ENCODE data around the gene NIT1.
A peak's percentile ranks its signal among the peaks of the same experiment; 100 is the strongest.

NIT1 gene

DNA sequence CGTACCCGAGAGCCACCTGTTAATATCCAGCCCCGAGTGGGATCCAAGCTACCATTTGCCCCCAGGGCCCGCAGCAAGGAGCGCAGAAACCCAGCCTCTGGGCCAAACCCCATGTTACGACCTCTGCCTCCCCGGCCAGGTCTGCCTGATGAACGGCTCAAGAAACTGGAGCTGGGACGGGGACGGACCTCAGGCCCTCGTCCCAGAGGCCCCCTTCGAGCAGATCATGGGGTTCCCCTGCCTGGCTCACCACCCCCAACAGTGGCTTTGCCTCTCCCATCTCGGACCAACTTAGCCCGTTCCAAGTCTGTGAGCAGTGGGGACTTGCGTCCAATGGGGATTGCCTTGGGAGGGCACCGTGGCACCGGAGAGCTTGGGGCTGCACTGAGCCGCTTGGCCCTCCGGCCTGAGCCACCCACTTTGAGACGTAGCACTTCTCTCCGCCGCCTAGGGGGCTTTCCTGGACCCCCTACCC lies 42.8 kb downstream of the NIT1 start:
- Histone ChIP-seq H3K9me3 (ENCODE audit: low read length) (no peaks in the 10 kb centered on the region), H3K4me1 (ENCODE audit: insufficient read depth, low read length) (peaks cover 32% of the 10 kb centered on the region), H3K27me3 (ENCODE audit: control insufficient read depth in 1 of 2, insufficient read depth in 2 of 2, low read length in 2 of 2) (no peaks in the 10 kb centered on the region), H3K4me3 (ENCODE audit: low read depth in 1 of 2, low read length in 2 of 2) (peak overlapping the region in 1 of 2 donors; percentile 64), H3K36me3 (ENCODE audit: insufficient read depth, low read length) (peaks cover 55% of the 10 kb centered on the region), H3K27ac (ENCODE audit: low read depth, low read length) (no peak overlapping the region), H3K9ac (ENCODE audit: low read length) (no peak overlapping the region)

GRCh38 chr1:161161652-161162051 lies 43.7 kb downstream of the NIT1 start:
- H3K27me3 ChIP-seq (ENCODE audit: control insufficient read depth in 1 of 2, insufficient read depth in 2 of 2, low read length in 2 of 2) = no peaks in the 10 kb centered on the region
- peaks cover 55% of the 10 kb centered on the region for H3K36me3 ChIP-seq (ENCODE audit: insufficient read depth, low read length)
- no peak overlapping the region for H3K27ac ChIP-seq (ENCODE audit: low read depth, low read length)
- no peak overlapping the region for H3K4me3 ChIP-seq (ENCODE audit: low read depth in 1 of 2, low read length in 2 of 2)
- H3K9me3 ChIP-seq (ENCODE audit: low read length) = no peaks in the 10 kb centered on the region
- peaks cover 32% of the 10 kb centered on the region for H3K4me1 ChIP-seq (ENCODE audit: insufficient read depth, low read length)
- H3K9ac ChIP-seq (ENCODE audit: low read length) = no peak overlapping the region

DNA sequence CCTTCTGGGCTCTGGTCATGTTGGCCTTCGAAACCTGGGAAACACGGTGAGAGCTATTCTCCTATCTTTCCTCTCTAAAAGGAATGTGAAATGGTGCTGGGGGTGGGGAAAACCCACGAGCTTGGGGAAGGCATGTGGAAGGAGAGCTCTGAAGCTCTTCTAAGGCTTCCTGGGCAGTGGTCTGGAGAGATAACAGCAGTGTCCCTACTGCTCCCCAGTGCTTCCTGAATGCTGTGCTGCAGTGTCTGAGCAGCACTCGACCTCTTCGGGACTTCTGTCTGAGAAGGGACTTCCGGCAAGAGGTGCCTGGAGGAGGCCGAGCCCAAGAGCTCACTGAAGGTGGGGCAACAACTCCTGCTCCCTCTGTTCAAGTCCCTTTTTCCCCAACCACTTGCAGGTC lies 44.1 kb downstream of the NIT1 start:
- no peaks in the 10 kb centered on the region for H3K9me3 ChIP-seq (ENCODE audit: low read length)
- H3K27ac ChIP-seq (ENCODE audit: low read depth, low read length) = no peak overlapping the region
- H3K4me1 ChIP-seq (ENCODE audit: insufficient read depth, low read length) = peaks cover 34% of the 10 kb centered on the region
- no peak overlapping the region for H3K9ac ChIP-seq (ENCODE audit: low read length)
- peaks cover 52% of the 10 kb centered on the region for H3K36me3 ChIP-seq (ENCODE audit: insufficient read depth, low read length)
- H3K27me3 ChIP-seq (ENCODE audit: control insufficient read depth in 1 of 2, insufficient read depth in 2 of 2, low read length in 2 of 2) = no peaks in the 10 kb centered on the region
- no peak overlapping the region for H3K4me3 ChIP-seq (ENCODE audit: low read depth in 1 of 2, low read length in 2 of 2)

DNA sequence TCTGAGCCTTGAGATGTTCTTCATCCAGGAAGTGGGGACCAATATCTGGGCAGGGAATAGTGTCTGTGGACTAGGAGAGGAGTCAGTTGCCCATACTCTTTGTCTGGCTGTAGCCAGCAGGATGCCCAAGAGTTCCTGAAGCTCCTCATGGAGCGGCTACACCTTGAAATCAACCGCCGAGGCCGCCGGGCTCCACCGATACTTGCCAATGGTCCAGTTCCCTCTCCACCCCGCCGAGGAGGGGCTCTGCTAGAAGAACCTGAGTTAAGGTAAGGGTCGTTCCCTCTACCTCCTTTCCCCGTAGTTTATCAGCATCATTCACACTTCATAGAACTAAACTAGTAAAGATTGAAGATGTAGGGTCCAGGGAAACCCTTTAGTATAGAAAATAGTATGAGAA lies 44.9 kb downstream of the NIT1 start:
- Histone ChIP-seq H3K4me3 (ENCODE audit: low read depth in 1 of 2, low read length in 2 of 2) (no peak overlapping the region), H3K36me3 (ENCODE audit: insufficient read depth, low read length) (peaks cover 47% of the 10 kb centered on the region), H3K9me3 (ENCODE audit: low read length) (no peaks in the 10 kb centered on the region), H3K27me3 (ENCODE audit: control insufficient read depth in 1 of 2, insufficient read depth in 2 of 2, low read length in 2 of 2) (no peaks in the 10 kb centered on the region), H3K4me1 (ENCODE audit: insufficient read depth, low read length) (peaks cover 42% of the 10 kb centered on the region), H3K9ac (ENCODE audit: low read length) (no peak overlapping the region), H3K27ac (ENCODE audit: low read depth, low read length) (no peak overlapping the region)

DNA sequence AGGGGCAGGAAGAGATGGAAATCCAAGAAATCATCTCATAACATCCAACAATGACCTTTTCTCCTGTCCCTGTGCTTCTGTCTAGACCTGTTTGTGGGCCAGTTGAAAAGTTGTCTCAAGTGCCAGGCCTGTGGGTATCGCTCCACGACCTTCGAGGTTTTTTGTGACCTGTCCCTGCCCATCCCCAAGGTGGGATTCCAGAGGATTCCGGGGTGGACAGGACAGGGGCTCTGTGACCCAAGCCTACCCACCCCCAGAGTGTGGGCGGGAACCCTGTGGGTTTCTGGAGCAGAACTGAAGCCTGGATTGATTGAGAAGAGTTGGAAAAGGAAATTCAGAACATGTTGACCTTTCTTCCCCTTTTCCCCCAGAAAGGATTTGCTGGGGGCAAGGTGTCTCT lies 45.9 kb downstream of the NIT1 start:
- no peaks in the 10 kb centered on the region for H3K9me3 ChIP-seq (ENCODE audit: low read length)
- peaks cover 39% of the 10 kb centered on the region for H3K4me1 ChIP-seq (ENCODE audit: insufficient read depth, low read length)

GRCh38 chr1:161164901-161165610 lies 47.2 kb downstream of the NIT1 start:
- H3K27ac ChIP-seq (ENCODE audit: low read depth, low read length) = peak overlapping the region; percentile 95
- H3K36me3 ChIP-seq (ENCODE audit: insufficient read depth, low read length) = peaks cover 52% of the 10 kb centered on the region
- peaks cover 35% of the 10 kb centered on the region for H3K4me1 ChIP-seq (ENCODE audit: insufficient read depth, low read length)
- H3K9ac ChIP-seq (ENCODE audit: low read length) = no peak overlapping the region
- H3K9me3 ChIP-seq (ENCODE audit: low read length) = no peaks in the 10 kb centered on the region
- H3K4me3 ChIP-seq (ENCODE audit: low read depth in 1 of 2, low read length in 2 of 2) = peak overlapping the region in 1 of 2 donors; percentile 93
- no peaks in the 10 kb centered on the region for H3K27me3 ChIP-seq (ENCODE audit: control insufficient read depth in 1 of 2, insufficient read depth in 2 of 2, low read length in 2 of 2)

More for the DNA sequence above, 45.9 kb downstream of the NIT1 start:
- Histone ChIP-seq H3K27me3 (ENCODE audit: control insufficient read depth in 1 of 2, insufficient read depth in 2 of 2, low read length in 2 of 2) (no peaks in the 10 kb centered on the region), H3K9ac (ENCODE audit: low read length) (no peak overlapping the region), H3K36me3 (ENCODE audit: insufficient read depth, low read length) (peaks cover 40% of the 10 kb centered on the region), H3K4me3 (ENCODE audit: low read depth in 1 of 2, low read length in 2 of 2) (no peak overlapping the region), H3K27ac (ENCODE audit: low read depth, low read length) (no peak overlapping the region)

DNA sequence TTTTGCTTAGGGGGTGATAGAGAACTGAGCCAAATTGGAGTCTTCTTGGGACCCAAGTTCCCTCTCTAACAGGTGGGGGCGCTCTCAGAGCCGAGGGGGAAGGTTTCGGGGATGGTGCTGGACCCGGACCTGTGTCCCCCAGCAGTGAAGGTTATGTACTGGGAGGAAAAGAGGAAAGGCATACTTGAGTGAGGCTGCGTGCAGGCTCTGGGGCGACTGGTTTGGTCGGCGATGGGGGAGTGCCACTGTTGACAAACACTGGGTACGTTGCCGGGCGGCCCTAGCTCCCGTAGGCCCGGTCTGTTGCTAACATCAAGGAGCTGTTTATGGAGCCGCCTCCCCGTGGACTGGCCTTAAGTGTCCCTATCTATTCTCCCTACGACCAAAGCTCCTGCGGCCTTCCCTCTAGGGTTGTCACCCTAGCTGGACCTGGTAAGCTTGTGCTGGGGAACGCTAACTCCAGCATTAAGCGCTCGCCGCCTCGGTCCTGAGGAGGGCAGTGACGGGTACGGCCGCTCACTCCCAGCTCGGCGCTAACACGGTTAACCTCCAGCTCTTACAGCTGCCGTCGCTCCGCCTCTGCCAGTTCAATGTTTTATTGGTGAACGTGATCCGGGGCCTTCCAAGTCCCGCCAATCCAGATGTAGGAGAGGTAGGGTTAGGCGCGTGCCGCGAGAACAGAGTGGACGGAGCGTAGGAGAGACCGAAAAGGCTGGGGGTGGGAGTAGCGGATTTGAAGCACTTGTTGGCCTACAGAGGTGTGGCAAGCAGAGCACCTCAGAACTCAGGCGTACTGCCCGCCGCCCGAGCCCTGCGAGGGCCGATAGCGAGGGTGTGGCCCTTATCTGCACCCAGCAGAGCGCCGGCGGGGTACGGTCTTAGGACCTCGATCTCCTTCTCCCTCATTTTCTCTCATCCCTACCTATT lies 48.1 kb downstream of the NIT1 start, which contains the start of gene PPOX:
PPOX (plus strand) TSS at position 685 of the 927 bp plus-strand sequence. CDS start 422 bp downstream, outside the sequence.
- H3K4me1 ChIP-seq (ENCODE audit: insufficient read depth, low read length) = peaks cover 25% of the 10 kb centered on the region
- peaks cover 57% of the 10 kb centered on the region for H3K36me3 ChIP-seq (ENCODE audit: insufficient read depth, low read length)
- no peaks in the 10 kb centered on the region for H3K27me3 ChIP-seq (ENCODE audit: control insufficient read depth in 1 of 2, insufficient read depth in 2 of 2, low read length in 2 of 2)
- peak within 1 kb of the TSS; percentile 73 to 93 for H3K4me3 ChIP-seq (ENCODE audit: low read depth in 1 of 2, low read length in 2 of 2)
- H3K9ac ChIP-seq (ENCODE audit: low read length) = peak within 1 kb of the TSS; percentile 94
- H3K9me3 ChIP-seq (ENCODE audit: low read length) = no peaks in the 10 kb centered on the region
- peak within 1 kb of the TSS; percentile 95 for H3K27ac ChIP-seq (ENCODE audit: low read depth, low read length)

DNA sequence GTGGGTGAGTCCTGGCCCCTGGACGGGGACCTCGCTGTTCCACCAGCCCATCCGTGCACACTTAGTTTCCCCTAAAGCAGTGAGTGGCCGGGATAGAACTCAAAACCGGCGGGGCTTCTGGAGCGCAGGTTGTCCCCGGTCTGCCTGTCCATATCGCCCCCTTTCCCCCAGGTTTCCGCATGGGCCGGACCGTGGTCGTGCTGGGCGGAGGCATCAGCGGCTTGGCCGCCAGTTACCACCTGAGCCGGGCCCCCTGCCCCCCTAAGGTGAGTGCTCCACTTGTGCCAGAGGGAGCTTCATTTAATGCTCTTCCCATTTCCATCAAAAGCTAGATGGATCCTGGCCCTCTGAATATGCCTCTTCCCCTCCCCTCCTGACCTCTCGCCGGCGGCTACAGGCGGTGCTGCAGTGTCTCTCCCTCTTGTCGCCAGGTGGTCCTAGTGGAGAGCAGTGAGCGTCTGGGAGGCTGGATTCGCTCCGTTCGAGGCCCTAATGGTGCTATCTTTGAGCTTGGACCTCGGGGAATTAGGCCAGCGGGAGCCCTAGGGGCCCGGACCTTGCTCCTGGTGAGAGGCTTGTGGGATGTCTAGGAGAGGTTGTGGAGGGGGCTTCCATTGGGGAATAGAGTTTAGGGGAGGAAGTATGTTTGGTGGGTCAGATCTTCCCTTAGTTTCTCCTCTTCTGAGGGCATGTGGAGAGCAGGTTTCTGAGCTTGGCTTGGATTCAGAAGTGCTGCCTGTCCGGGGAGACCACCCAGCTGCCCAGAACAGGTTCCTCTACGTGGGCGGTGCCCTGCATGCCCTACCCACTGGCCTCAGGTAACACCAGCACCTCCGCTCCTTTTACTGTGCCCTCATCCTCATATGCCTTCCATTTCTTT lies 49.0 kb downstream of the NIT1 start:
- peaks cover 61% of the 10 kb centered on the region for H3K36me3 ChIP-seq (ENCODE audit: insufficient read depth, low read length)
- H3K9ac ChIP-seq (ENCODE audit: low read length) = peak overlapping the region; percentile 94
- H3K27me3 ChIP-seq (ENCODE audit: control insufficient read depth in 1 of 2, insufficient read depth in 2 of 2, low read length in 2 of 2) = no peaks in the 10 kb centered on the region
- H3K4me1 ChIP-seq (ENCODE audit: insufficient read depth, low read length) = peaks cover 20% of the 10 kb centered on the region
- no peaks in the 10 kb centered on the region for H3K9me3 ChIP-seq (ENCODE audit: low read length)
- peak overlapping the region; percentile 73 to 93 for H3K4me3 ChIP-seq (ENCODE audit: low read depth in 1 of 2, low read length in 2 of 2)
- H3K27ac ChIP-seq (ENCODE audit: low read depth, low read length) = peak overlapping the region; percentile 95

- Histone ChIP-seq H3K27me3 (ENCODE audit: control insufficient read depth in 1 of 2, insufficient read depth in 2 of 2, low read length in 2 of 2) (no peaks in the 10 kb centered on the region), H3K36me3 (ENCODE audit: insufficient read depth, low read length) (peaks cover 58% of the 10 kb centered on the region), H3K9ac (ENCODE audit: low read length) (no peak overlapping the region), H3K9me3 (ENCODE audit: low read length) (no peaks in the 10 kb centered on the region), H3K4me1 (ENCODE audit: insufficient read depth, low read length) (peaks cover 31% of the 10 kb centered on the region), H3K4me3 (ENCODE audit: low read depth in 1 of 2, low read length in 2 of 2) (no peak overlapping the region), H3K27ac (ENCODE audit: low read depth, low read length) (no peak overlapping the region)
Measured at GRCh38 chr1:161168906-161169305, 51.0 kb downstream of the NIT1 start.
